HEK293T (cell line): Measurements from ENCODE around the gene MRPL48.

Experiments
- BHLHE40 ChIP-seq: fragments of 450-650 bp; IDR thresholded peaks from 2 replicates; pipeline ENCODE4 v1.6.1; 2016; ENCODE audit warnings: mild to moderate bottlenecking, moderate library complexity, borderline replicate concordance
- FOXK2 ChIP-seq: fragments of 450-650 bp; IDR thresholded peaks from 2 replicates; pipeline ENCODE4 v1.6.1; 2016; ENCODE audit warnings: mild to moderate bottlenecking
- FOXM1 ChIP-seq: fragments of 450-650 bp; IDR thresholded peaks from 2 replicates; pipeline ENCODE4 v1.6.1; 2017; ENCODE audit warnings: mild to moderate bottlenecking, borderline replicate concordance
- L3MBTL2 ChIP-seq: fragments of 450-650 bp; conservative IDR thresholded peaks from 2 replicates; pipeline ENCODE4 v1.6.1; 2016; ENCODE audit warnings: mild to moderate bottlenecking
- NFRKB ChIP-seq: fragments of 450-650 bp; IDR thresholded peaks from 2 replicates; pipeline ENCODE4 v1.6.1; 2016; ENCODE audit warnings: mild to moderate bottlenecking, moderate library complexity
- SP1 ChIP-seq: fragments of 450-650 bp; IDR thresholded peaks from 2 replicates; pipeline ENCODE4 v1.6.1; 2017
- SUZ12 ChIP-seq: fragments of 450-650 bp; IDR thresholded peaks from 2 replicates; pipeline ENCODE4 v1.6.1; 2016; ENCODE audit warnings: mild to moderate bottlenecking

DNA sequence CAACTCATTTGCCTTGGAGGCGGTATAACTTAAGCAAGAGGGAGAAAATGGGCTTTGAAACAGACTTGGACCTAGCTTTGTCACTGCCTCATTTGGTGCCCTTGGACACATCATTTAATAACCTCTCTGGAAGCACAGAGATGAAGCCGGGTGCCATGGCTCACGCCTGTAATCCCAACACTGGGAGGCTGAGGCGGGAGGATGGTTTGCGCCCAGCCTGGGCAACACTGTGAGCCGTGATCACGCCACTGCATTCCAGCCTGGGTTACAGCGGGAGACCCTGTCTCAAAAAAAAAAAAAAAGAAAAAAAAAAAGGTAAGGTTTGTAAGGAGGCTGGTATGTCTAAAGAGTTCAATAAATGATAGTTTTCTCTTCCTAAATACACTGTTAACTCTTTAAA is 88.2 kb downstream of the MRPL48 start:
- TF ChIP-seq FOXM1, result no peak
- TF ChIP-seq SUZ12, result no peak
- TF ChIP-seq BHLHE40, result no peak
- TF ChIP-seq FOXK2, result no peak
- TF ChIP-seq NFRKB, result no peak
- no peak for TF ChIP-seq L3MBTL2
- no peak for TF ChIP-seq SP1
